ENCODE results near the gene SIL1. TPM values are rescaled to one million over a fixed set of nuclear protein-coding genes. Genes with fewer than 3 reads are reported as not detected.
A peak's percentile ranks its signal among the peaks of the same experiment; 100 is the strongest.
"Not testable (repeated sequence)": the region's sequence is repeated elsewhere in the genome, so short reads cannot be mapped to it uniquely, and the experiment has no call there.

The SIL1 gene
- total RNA-seq, 1 donor from 2014 or later: 39.3 TPM

GRCh38 chr5:139116100-139116655, 82.0 kb downstream of the SIL1 start:
- H3K4me1 ChIP-seq: peaks cover 45% of the 10 kb centered on the region
- no peaks in the 10 kb centered on the region for H3K9me3 ChIP-seq (replicated peaks)
- no peak overlapping the region for H3K4me3 ChIP-seq
- no peaks in the 10 kb centered on the region for H3K27me3 ChIP-seq (ENCODE audit: low read depth)
- intact Hi-C loops (cut with micrococcal nuclease): no loop called here
- TF ChIP-seq, protein P1, sequence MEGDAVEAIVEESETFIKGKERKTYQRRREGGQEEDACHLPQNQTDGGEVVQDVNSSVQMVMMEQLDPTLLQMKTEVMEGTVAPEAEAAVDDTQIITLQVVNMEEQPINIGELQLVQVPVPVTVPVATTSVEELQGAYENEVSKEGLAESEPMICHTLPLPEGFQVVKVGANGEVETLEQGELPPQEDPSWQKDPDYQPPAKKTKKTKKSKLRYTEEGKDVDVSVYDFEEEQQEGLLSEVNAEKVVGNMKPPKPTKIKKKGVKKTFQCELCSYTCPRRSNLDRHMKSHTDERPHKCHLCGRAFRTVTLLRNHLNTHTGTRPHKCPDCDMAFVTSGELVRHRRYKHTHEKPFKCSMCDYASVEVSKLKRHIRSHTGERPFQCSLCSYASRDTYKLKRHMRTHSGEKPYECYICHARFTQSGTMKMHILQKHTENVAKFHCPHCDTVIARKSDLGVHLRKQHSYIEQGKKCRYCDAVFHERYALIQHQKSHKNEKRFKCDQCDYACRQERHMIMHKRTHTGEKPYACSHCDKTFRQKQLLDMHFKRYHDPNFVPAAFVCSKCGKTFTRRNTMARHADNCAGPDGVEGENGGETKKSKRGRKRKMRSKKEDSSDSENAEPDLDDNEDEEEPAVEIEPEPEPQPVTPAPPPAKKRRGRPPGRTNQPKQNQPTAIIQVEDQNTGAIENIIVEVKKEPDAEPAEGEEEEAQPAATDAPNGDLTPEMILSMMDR (IDR thresholded peaks at IDR 0.05; ENCODE audit: borderline replicate concordance): no peak
- DNase-seq: no peak
- H3K27ac ChIP-seq (replicated peaks): no peak overlapping the region
- H3K36me3 ChIP-seq: peaks cover 9% of the 10 kb centered on the region

DNA sequence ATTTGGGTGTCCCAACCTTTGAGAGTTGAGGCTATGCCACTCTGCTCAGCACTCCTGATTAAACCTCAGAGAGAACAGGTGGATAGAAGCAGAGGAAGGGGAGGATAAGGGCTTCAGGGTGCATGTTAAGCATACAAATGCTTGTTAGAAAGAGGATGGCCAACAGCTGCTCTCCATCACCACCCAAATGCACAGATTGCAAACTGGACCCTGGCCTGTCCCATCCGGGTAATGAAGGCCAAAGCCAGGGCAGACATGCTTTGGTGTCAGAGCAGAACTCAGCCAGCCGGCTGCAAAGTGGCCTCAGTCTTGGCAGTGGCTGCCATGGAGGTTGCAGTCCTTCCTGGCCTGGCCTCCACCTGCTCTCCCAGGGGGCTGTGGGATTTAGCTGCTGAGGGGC, 84.3 kb downstream of the SIL1 start:
- TF ChIP-seq, protein P1 (IDR thresholded peaks at IDR 0.05; ENCODE audit: borderline replicate concordance): no peak
- Histone ChIP-seq H3K36me3 (peaks cover 3% of the 10 kb centered on the region), H3K27ac (replicated peaks) (no peak overlapping the region), H3K27me3 (ENCODE audit: low read depth) (no peaks in the 10 kb centered on the region), H3K4me1 (peaks cover 34% of the 10 kb centered on the region), H3K9me3 (replicated peaks) (no peaks in the 10 kb centered on the region), H3K4me3 (no peak overlapping the region)
- intact Hi-C loops (cut with micrococcal nuclease): no loop called here
- no peak for DNase-seq

DNA sequence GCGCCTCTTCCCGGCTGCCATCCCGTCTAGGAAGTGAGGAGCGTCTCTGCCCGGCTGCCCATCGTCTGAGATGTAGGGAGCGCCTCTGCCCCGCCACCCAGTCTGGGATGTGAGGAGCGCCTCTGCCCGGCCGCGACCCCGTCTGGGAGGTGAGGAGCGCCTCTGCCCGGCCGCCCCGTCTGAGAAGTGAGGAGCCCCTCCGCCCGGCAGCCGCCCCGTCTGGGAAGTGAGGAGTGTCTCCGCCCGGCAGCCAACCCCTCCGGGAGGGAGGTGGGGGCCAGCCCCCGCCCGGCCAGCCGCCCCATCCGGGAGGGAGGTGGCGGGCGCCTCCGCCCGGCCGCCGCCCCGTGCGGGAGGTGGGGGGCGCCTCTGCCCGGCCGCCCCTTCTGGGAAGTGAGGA, 85.8 kb downstream of the SIL1 start:
- H3K36me3 ChIP-seq; intact Hi-C loops (cut with micrococcal nuclease); H3K27ac ChIP-seq (replicated peaks); H3K4me3 ChIP-seq; H3K9me3 ChIP-seq (replicated peaks); H3K27me3 ChIP-seq (ENCODE audit: low read depth); DNase-seq: not testable (repeated sequence)
- peaks cover 33% of the 10 kb centered on the region for H3K4me1 ChIP-seq

- Histone ChIP-seq H3K27me3 (ENCODE audit: low read depth) (no peaks in the 10 kb centered on the region), H3K4me1 (peaks cover 39% of the 10 kb centered on the region), H3K36me3 (no peaks in the 10 kb centered on the region), H3K27ac (replicated peaks) (peak overlapping the region; percentile 11), H3K9me3 (replicated peaks) (no peaks in the 10 kb centered on the region), H3K4me3 (no peak overlapping the region)
- intact Hi-C loops (cut with micrococcal nuclease): no loop called here
- DNase-seq: no peak
- TF ChIP-seq, protein P1 (IDR thresholded peaks at IDR 0.05; ENCODE audit: borderline replicate concordance): no peak
Observed at GRCh38 chr5:139110526-139111168, 87.5 kb downstream of the SIL1 start.

GRCh38 chr5:139108063-139108824, 89.9 kb downstream of the SIL1 start:
- no peak overlapping the region for H3K4me3 ChIP-seq
- no peaks in the 10 kb centered on the region for H3K9me3 ChIP-seq (replicated peaks)
- intact Hi-C loops (cut with micrococcal nuclease): no loop called here
- peak overlapping the region; percentile 50 for H3K27ac ChIP-seq (replicated peaks)
- DNase-seq: no peak
- H3K27me3 ChIP-seq (ENCODE audit: low read depth): no peaks in the 10 kb centered on the region
- TF ChIP-seq, protein P1 (IDR thresholded peaks at IDR 0.05; ENCODE audit: borderline replicate concordance): no peak
- H3K36me3 ChIP-seq: no peaks in the 10 kb centered on the region
- peaks cover 53% of the 10 kb centered on the region for H3K4me1 ChIP-seq

DNA sequence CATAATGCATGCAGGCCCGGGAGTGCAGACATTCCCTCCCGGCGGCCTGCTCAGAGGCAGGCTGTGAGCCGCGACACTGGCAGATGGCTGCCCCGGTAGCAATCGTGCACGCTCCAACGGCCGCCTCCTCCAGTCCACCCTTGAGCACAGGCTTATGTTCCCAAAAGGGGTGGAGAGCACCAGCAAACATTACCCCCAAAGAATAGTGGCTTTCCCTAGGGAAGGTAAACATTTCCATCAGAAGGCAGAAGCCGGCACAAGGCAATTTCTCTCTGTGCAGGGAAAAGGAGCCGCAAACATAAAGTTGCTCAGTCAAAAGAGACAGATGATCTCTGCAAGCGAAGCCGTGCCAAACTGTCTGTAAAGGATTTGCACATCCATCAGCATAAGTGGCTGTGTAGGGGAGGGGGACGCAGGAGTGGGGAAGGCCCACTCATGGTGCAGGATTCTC, 92.5 kb downstream of the SIL1 start:
- no peaks in the 10 kb centered on the region for H3K27me3 ChIP-seq (ENCODE audit: low read depth)
- peak overlapping the region; percentile 48 for H3K27ac ChIP-seq (replicated peaks)
- intact Hi-C loops (cut with micrococcal nuclease): no loop called here
- TF ChIP-seq, protein P1 (IDR thresholded peaks at IDR 0.05; ENCODE audit: borderline replicate concordance): no peak
- DNase-seq: no peak
- H3K4me1 ChIP-seq: peaks cover 49% of the 10 kb centered on the region
- H3K36me3 ChIP-seq: peaks cover 4% of the 10 kb centered on the region
- no peak overlapping the region for H3K4me3 ChIP-seq
- no peaks in the 10 kb centered on the region for H3K9me3 ChIP-seq (replicated peaks)
